HepG2 (cell line): ENCODE measurements around the gene HECTD4.

ENCODE experiments used
- CCAR2 ChIP-seq: fragments of 200-400 bp; formaldehyde crosslinking; optimal IDR thresholded peaks from 2 replicates; pipeline ENCODE3; 2018; ENCODE audit warnings: low read depth, mild to moderate bottlenecking, low read length, moderate library complexity
- TF ChIP-seq, protein P1 (sequence below): IDR thresholded peaks from 2 replicates; pipeline ENCODE4 v1.6.1; 2016; ENCODE audit warnings: low read depth, control low read depth
- TF ChIP-seq, protein P2 (sequence below): IDR thresholded peaks from 2 replicates; pipeline ENCODE4 v1.6.1; 2012; ENCODE audit warnings: inconsistent platforms

DNA sequence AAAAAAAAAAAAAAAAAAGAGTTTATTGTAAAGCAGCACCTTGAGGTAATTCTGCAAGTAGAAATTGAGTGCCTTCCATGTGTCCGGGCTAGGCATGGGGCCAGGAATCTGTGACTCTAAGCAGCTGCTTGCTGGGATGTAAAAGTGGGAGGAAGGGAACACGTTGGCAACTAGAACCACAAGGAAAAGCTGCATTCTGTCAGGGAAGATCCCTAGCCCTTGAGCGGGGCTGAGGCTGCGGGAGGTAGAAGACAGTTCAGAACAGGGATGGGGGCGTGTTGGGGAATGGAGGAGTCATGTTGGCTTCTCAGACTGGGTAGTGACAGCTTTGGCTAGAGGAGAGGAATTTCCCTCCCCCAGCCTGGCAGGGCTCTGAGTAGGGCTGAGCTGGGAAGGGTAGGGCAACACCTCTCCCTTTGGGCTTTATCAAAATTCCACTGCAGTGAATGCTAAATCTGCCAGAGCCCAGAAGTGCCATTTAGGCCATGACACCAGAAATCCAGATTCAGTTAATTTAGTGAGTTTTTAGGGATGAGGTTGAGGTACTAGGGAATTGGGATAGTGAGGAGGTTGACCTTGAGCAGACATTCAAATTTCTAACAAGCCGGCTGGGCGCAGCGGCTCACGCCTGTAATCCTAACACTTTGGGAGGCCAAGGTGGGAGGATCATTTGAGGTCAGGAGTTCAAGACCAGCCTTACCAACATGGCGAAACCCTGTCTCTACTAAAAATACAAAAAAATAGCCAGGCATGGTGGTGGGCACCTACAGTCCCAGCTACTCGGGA lies 260.3 kb downstream of the HECTD4 start:
- TF ChIP-seq, protein P1, sequence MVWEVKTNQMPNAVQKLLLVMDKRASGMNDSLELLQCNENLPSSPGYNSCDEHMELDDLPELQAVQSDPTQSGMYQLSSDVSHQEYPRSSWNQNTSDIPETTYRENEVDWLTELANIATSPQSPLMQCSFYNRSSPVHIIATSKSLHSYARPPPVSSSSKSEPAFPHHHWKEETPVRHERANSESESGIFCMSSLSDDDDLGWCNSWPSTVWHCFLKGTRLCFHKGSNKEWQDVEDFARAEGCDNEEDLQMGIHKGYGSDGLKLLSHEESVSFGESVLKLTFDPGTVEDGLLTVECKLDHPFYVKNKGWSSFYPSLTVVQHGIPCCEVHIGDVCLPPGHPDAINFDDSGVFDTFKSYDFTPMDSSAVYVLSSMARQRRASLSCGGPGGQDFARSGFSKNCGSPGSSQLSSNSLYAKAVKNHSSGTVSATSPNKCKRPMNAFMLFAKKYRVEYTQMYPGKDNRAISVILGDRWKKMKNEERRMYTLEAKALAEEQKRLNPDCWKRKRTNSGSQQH (CRISPR knock-in tag): no peak
- TF ChIP-seq, protein P2, sequence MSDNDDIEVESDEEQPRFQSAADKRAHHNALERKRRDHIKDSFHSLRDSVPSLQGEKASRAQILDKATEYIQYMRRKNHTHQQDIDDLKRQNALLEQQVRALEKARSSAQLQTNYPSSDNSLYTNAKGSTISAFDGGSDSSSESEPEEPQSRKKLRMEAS: no peak
- no peak for TF ChIP-seq CCAR2
